ENCODE data around the gene MPP3.
A peak's percentile ranks its signal among the peaks of the same experiment; 100 is the strongest.
"Not testable (repeated sequence)": the region's sequence is repeated elsewhere in the genome, so short reads cannot be mapped to it uniquely, and the experiment has no call there.

Gene MPP3

GRCh38 chr17:43832976-43833829 is at the start of gene MPP3:
TSS of gene MPP3 (minus strand) at chr17:43833146. CDS start at chr17:43831906, 1,240 bp downstream.
- no peak for DNase-seq

- DNase-seq = no peak
Measured at GRCh38 chr17:43881758-43882505, 49.0 kb upstream of the MPP3 start.

GRCh38 chr17:43881181-43881580 is 48.2 kb upstream of the MPP3 start:
- no peak for DNase-seq

GRCh38 chr17:43880420-43880991 is 47.6 kb upstream of the MPP3 start:
- peak; percentile 5 for DNase-seq

GRCh38 chr17:43879723-43880419 is 46.9 kb upstream of the MPP3 start:
- no peak for DNase-seq

GRCh38 chr17:43878260-43879175 is 45.6 kb upstream of the MPP3 start:
- DNase-seq = no peak

- no peak for DNase-seq
Measured at GRCh38 chr17:43877451-43878155, 44.7 kb upstream of the MPP3 start.

- DNase-seq = no peak
Measured at GRCh38 chr17:43877031-43877430, 44.1 kb upstream of the MPP3 start.

GRCh38 chr17:43875476-43876147 is 42.7 kb upstream of the MPP3 start:
- no peak for DNase-seq

GRCh38 chr17:43874293-43874692 is 41.3 kb upstream of the MPP3 start:
- no peak for DNase-seq

- DNase-seq = no peak
Measured at GRCh38 chr17:43873815-43874214, 40.9 kb upstream of the MPP3 start.

GRCh38 chr17:43873091-43873490 is 40.1 kb upstream of the MPP3 start:
- DNase-seq = no peak

- no peak for DNase-seq
Measured at GRCh38 chr17:43871946-43872690, 39.2 kb upstream of the MPP3 start.

- not testable (repeated sequence) for DNase-seq
Measured at GRCh38 chr17:43869031-43869430, 36.1 kb upstream of the MPP3 start.

GRCh38 chr17:43868226-43868994 is 35.5 kb upstream of the MPP3 start:
- DNase-seq = no peak

GRCh38 chr17:43864161-43864984 is 31.4 kb upstream of the MPP3 start:
- no peak for DNase-seq

GRCh38 chr17:43861960-43862359 is 29.0 kb upstream of the MPP3 start:
- DNase-seq = no peak

GRCh38 chr17:43860927-43861622 is 28.1 kb upstream of the MPP3 start:
- DNase-seq = no peak
